Iris pigment epithelial cell (primary cell): Measurements from ENCODE around the gene SCAMP1.
"Not testable (repeated sequence)": the region's sequence is repeated elsewhere in the genome, so short reads cannot be mapped to it uniquely, and the experiment has no call there.

ENCODE experiments used
- DNase-seq: peaks from one replicate; pipeline ENCODE4 v3.0.0-alpha.2; 2011; ENCODE audit warnings: low read depth

The SCAMP1 gene

GRCh38 chr5:78420548-78420947 is 60.1 kb downstream of the SCAMP1 start:
- DNase-seq, result no peak

GRCh38 chr5:78424665-78425064 is 64.2 kb downstream of the SCAMP1 start:
- DNase-seq, result no peak

- peak; percentile 6 for DNase-seq
Measured at GRCh38 chr5:78429332-78429980, 69.0 kb downstream of the SCAMP1 start.

GRCh38 chr5:78430866-78431265 is 70.4 kb downstream of the SCAMP1 start:
- DNase-seq, result no peak

GRCh38 chr5:78433972-78434371 is 73.6 kb downstream of the SCAMP1 start:
- no peak for DNase-seq

- DNase-seq, result no peak
Measured at GRCh38 chr5:78447775-78448424, 87.5 kb downstream of the SCAMP1 start.

GRCh38 chr5:78449103-78449502 is 88.7 kb downstream of the SCAMP1 start:
- no peak for DNase-seq

GRCh38 chr5:78457507-78457906 is 97.1 kb downstream of the SCAMP1 start:
- not testable (repeated sequence) for DNase-seq

GRCh38 chr5:78458843-78459242 is 98.4 kb downstream of the SCAMP1 start:
- no peak for DNase-seq

GRCh38 chr5:78467140-78467539 is 106.7 kb downstream of the SCAMP1 start:
- DNase-seq, result no peak

GRCh38 chr5:78467752-78468357 is 107.4 kb downstream of the SCAMP1 start:
- peak; percentile 65 for DNase-seq

- DNase-seq, result no peak
Measured at GRCh38 chr5:78471896-78472295, 111.5 kb downstream of the SCAMP1 start.

GRCh38 chr5:78472469-78473106 is 112.2 kb downstream of the SCAMP1 start:
- DNase-seq, result peak; percentile 34

- DNase-seq, result no peak
Measured at GRCh38 chr5:78473751-78474150, 113.3 kb downstream of the SCAMP1 start.

- no peak for DNase-seq
Measured at GRCh38 chr5:78475370-78475769, 115.0 kb downstream of the SCAMP1 start.

GRCh38 chr5:78476795-78477194 is 116.4 kb downstream of the SCAMP1 start:
- DNase-seq, result no peak

GRCh38 chr5:78482948-78483347 is 122.5 kb downstream of the SCAMP1 start:
- DNase-seq, result no peak

GRCh38 chr5:78483809-78484521 is 123.5 kb downstream of the SCAMP1 start:
- peak; percentile 90 for DNase-seq

- DNase-seq, result no peak
Measured at GRCh38 chr5:78486218-78486617, 125.8 kb downstream of the SCAMP1 start.

- DNase-seq, result no peak
Measured at GRCh38 chr5:78487846-78488245, 127.4 kb downstream of the SCAMP1 start.

- DNase-seq, result no peak
Measured at GRCh38 chr5:78490709-78491485, 130.5 kb downstream of the SCAMP1 start.

- DNase-seq, result no peak
Measured at GRCh38 chr5:78492224-78492623, 131.8 kb downstream of the SCAMP1 start.
